Activated CD4-positive, CD25-positive, alpha-beta regulatory T cell treated with anti-CD3 and anti-CD28 coated beads, Interleukin-2, amount 50 U/mL, for 16 hours (primary cell): ENCODE data around the gene PTPRK.

ENCODE experiments used
- DNase-seq: peaks from one replicate; pipeline ENCODE4 v3.0.0-alpha.2; 2020; ENCODE audit warnings: low read depth, low spot score

Gene PTPRK

DNA sequence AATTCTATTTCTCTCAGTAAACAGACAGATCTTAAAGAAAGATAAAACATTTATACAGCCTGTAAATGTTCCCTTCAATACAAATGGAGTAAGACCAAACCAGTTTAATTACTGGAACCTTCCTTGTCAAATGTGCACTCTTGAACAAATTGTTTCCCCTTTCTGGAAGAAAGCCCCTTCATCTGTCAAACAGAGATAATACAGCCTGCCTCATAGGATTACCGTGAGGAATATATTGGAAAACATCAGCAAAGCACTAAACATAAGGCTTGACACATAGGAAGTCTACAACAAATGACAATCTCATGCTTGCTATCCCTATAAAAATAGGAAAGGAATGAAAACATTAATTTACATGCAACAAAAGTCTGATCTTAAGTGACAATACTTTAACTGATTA, 173.8 kb downstream of the PTPRK start:
- DNase-seq = no peak

DNA sequence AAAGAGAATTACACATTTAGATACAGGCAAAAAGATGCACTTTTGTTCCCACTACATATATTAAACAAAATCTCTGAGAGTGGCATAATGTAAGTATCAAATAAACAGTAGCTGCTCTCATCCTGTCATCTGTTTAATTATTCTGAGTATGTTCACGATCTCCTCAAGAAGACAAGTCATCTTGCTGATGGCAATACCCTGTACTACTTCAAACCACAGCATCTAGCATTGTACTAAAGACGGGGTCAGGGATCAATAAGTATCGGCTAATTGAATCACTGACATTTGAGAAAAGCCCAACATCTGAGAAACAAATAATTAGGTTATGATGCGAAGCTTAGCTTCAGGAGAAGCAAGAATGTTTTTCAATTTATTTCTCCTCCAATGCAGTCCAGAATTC, 175.1 kb downstream of the PTPRK start:
- DNase-seq = no peak

DNA sequence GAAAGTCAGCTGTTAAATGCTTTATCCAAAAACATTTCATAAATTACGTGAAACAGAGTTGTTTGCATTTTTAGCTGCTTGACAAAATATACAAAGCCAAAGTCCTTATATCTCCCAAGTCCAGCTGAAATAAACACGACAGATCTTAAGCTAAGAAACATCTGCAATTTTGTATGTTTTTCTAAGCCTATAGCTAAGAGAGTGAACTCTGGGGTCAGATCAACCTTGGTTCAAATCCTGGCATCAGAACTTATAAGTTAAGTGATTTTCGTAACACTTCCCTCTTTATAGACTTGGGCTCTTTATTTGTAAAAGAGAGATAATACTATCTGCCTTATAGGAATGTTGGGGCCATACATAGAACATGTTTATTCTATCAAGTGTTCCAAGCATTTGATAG, 176.7 kb downstream of the PTPRK start:
- no peak for DNase-seq

DNA sequence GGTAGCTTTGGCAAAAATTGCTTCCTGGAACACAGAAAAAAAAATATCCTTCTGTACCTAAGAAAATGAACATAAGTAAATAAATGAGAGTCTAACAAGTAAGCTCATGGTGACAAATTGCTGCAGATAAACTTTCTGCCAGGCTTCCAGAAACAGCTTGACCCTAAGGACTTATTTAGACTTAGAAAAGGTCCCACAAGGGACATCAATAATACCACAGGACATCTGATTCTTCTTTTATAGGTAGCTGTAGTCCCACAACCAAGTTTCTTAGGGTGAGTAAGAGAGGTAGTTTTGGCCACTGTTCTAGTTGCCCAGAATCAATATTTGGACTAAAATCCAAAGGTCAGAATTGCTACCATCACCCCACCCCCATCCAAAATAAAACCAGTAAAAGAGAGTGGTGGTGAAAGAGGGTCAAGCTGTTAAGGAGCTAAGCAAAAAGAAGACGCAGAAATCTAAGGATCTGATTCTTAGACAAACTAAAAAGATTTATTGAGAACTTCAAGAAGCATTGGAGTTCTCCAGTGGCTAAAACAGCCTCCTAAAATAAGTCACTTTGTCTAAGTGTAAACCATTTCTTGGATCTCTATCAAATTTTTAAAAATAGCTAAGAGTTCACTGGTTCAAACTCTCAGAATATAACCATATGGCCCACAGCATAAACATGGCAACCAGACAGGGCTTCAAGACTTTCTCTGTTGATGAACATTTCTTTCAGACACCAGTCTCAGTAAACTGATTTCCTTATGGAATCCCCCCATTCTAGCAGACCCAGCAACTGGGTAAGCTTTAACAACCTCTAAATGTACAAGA, 180.6 kb downstream of the PTPRK start:
- no peak for DNase-seq

DNA sequence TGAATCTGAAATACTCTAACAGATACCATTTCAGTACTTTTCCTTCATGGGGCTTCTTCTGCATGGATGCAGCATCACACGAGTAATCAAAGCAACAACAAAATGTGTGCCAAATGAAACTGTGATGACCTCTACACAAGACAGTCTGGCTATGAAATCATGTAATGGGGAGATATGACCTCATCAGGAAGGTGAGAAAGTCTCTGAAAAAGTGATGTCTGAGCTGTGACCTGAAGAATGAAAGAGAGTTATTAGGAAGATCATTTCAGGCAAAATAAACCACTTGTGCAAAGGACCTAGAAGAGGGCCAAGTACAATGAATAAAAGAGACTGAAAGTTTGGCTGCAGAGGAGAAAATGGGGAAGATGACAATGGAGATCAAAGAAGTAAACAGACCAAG, 182.8 kb downstream of the PTPRK start:
- DNase-seq = no peak

DNA sequence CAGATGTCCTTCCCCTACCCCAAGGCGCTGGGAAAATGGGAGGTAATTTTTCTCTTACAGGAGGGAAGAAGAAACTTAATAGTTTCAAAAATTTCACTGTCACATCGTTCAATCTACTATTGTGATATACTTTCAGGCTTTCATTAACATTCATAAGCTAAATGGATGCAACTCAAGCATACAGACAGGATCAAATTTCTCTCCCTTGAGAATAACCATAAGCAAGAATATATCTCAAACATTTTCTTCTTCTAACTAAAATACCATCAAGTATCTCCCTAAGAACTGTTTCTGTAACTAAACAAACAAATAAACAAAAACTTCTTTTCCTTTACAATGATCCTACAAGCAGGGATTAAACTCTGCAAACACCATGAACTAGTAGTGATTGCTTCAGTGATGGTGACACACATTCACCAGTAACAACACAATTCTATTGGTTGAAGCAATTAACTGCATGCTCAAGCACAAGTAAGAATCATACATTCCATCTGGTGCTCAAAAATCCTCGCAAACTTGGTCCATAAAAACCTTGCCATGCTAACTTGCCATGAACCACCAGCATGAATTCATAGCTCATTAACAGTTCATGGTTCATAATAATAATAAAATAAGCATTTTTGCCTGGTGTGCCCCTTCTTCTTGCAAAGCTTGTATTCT, 183.8 kb downstream of the PTPRK start:
- no peak for DNase-seq

DNA sequence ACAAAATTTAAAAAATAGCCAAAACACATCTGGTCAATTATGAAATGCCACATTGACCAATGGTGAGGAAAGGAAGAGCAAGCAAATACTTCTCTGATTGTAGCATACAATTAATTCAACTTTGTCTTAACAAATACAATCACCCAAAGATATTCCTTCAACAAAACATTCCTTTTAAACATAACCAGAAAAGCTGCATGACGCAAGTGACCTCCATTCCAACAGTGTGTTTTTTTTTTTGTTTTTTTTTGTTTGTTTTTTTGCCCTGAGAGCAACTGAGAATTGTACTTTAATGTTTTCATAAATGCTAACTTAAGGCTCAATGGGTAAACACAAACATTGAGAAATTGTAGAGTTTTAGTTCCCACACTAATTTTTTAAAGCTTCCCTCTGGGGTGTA, 184.4 kb downstream of the PTPRK start:
- DNase-seq = no peak

DNA sequence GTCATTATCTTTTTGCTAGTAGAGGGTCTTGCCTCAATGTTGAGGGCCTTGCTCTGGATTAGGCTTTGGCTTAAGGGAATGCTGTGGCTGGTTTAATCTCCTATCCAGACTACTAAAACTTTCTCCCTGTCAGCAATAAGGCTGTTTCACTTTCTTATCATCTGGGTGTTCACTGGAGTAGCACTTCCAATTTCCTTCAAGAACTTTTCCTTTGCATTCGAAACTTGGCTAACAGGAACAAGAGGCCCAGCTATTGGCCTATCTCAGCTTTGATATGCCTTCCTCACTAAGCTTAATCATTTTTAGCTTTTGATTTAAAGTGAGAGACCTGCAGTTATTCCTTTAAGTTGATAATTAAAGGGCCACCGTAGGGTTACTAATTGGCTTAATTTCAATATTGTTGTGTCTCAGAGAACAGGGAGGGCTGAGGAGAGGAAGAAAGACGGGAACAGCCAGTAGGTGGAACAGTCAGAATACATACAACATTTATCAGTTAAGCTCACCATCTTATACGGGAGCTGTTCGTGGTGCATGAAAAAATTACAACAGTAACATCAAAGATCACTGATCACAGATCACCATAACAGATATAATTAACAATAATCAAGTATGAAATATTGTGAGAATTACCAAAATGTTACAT, 186.7 kb downstream of the PTPRK start:
- no peak for DNase-seq

DNA sequence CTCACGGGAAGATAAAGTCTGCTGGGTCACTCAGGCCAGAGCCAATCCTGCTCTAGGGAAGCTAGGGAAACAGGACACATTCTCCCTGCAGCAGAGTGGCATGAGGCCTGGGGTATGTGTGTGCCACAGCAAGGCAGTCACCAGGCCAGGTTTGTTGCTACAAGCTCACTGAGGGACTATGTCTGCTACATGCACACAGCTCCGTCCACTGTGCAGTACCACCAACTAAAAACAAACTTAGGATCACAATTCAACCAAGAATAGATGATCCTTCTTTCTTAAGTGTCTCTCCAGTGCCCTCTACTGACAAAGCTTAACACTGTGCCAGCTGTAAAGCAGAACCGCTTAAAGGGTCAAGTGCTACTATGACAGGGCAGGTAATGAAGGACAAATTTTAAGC, 192.5 kb downstream of the PTPRK start:
- DNase-seq = no peak

DNA sequence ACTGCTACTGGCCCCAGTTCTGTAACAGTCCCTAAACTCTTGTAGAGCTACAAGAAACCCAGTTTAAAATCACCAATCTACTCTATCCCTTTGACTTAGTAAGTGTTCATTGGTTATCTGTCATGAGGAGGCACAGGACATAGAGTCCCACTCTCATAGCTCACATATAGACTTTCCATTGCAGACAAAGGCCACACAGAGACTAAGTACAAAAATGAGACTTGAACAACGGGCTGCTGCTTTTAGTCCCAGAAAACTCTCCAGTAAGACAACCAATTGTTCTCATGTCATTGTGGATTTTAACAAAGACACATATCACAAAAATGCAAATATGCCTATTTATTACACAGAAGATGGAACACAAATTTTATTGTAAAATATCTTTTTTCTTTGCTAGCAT, 197.4 kb downstream of the PTPRK start:
- no peak for DNase-seq

DNA sequence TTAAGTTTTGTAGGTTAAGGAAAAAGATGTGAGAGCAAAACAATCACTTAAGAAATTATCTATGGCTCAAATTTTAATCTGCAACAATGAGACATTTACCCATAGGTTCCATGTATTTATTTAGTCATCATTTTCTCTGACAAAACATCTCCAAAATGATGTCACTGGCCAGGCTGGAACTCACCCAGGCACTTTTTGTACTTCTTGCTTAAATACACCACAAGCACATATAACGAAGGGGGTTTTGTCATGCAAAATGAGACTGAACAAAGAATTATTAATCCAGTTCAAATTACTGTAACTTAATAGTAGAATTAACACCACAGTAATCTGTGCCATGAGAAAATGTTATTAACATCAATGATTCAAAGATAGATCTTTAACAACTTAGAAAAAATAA, 200.5 kb downstream of the PTPRK start:
- DNase-seq = no peak

DNA sequence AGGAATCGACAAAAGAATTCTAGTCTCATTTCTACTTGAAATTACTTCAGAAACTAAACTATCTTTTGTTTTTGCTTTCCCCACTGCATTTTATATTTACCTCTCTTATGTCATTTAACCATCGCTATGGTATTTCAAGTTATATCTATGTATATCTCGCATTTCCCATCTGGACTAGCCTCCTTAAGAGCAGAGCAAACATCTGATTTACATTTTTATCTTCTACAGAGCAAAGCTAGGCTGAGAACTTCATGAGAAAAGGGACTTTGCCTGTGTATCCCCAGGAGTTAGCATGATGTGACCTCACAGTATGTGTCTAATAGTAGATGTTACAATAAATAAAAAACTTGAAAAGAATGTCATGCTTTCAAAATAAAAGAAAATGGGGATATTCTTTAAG, 201.2 kb downstream of the PTPRK start:
- DNase-seq = no peak

DNA sequence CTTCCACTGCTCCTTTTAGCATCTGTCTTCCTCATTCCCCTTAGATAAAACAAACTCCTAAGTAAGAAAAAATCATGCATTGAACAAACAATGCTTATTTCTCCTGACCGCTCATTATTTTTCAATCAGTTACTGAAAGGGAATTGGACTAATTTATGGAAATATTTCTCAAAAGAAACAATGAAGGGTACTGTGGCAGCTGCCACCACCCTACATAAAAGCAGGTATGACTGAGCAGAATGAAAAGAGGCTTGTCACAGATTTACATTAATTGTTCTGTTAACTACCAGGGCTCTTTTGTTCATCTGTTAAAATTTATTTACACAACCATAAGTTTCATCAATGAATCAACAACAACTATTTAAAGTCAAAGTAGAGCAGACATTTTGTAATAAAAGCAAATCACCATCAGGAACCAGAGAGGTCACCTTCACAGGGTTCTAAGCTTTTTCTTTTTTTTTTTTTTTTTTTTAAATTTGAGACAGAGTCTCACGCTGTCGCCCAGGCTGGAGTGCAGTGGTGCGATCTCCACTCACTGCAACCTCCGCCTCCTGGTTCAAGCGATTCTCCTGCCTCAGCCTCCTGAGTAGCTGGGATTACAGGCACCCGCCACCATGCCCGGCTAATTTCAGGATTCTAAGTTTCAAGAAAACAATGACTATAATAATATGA, 204.0 kb downstream of the PTPRK start:
- DNase-seq = no peak

DNA sequence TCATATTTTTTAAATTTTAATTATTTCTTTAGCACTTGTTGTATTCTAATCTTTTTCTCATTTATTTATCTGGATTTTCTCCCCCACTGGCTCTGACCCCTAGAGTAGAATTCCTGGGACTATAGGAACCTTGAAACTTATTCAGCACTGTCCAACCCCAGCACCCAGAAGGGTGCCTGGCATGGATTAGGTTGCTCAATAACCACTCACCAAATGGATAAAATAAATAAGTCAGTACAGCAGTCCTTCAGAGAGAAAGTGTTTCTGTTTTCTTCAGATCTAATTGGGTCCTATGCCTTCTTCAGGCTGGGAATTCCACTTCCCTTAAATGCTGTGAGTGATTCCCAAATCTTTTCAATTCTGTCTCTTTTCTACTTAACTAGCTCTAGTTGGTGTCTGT, 206.2 kb downstream of the PTPRK start:
- DNase-seq = no peak

DNA sequence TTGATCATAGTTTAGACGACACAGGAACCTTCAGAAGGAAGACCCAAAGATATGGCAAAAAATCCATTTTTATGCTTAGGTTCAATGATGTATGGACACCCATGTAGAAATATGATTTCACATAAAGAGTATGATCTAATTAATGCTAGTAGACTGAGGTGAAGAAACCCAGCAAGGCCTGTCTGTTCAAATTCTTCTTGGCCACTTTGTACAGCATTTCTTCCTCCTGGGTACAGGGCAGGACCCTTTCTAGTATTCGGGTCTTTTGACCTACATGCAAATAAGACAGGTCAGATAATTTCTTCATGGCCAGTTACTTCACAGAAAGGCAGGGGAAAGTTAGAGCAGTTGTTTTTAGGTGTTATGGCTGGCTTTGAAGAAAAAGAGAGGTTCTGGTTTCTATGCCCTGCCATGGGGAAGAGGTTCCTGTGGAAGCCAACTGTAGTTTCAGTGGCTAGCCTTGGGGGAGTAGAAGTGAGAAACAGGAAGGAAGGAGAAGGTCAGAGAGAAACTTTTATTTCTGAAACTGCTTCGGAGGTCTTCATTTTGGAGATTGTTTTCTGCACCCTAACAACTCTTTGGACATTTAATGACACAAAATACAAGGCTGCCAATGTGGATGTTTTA, 208.3 kb downstream of the PTPRK start:
- no peak for DNase-seq

DNA sequence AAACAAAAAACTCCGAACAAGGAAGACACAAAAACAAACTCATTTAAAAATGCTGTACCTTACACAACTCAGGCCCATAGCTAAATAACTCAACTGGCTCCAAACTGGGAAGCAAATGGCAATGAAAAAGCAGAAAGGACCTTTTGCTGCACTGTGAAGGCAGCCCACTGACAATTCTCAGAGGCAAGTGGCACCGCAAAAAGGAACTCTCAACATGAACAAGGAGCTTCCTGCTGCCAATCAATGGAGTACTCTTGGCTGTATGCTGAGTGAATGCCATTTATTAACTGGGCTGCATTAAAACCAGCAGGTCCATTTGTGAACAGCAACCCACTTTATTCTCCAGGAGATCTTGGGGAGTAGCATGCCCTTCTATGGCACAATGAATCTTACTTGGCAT, 209.9 kb downstream of the PTPRK start:
- no peak for DNase-seq

DNA sequence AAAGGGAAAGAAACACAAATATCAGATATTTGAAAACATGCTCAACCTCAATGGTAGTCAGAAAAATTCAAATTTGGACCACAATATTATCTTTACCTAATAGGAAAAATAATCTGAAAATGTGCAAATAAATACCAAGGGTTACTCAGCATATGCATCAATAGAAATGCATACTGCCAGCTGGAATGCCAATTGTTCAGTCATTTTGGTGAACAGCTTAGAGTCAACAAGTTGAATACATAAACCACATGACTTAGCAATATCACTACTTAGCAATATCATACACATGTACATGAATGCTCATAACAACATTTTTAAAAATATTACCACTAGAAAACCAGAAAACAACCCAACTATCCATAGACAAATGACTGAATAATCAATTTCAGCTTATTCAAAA, 212.7 kb downstream of the PTPRK start:
- DNase-seq = no peak

DNA sequence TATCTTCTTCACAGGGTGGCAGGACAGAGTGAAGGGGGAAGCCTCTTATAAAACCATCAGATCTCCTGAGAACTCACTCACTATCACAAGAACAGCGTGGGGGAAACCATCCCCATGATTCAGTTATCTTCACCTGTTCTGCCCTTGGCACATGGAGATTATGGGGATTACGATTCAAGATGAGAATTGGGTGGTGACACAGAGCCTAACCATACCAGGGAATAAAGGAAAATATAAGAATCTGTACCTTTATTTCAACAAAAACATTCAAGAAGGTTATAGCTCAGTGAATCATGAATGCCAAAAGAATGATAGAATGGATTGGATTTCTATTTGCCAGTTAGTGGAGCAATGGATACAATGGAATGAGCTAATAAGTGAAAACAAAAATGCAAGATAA, 214.4 kb downstream of the PTPRK start:
- no peak for DNase-seq

DNA sequence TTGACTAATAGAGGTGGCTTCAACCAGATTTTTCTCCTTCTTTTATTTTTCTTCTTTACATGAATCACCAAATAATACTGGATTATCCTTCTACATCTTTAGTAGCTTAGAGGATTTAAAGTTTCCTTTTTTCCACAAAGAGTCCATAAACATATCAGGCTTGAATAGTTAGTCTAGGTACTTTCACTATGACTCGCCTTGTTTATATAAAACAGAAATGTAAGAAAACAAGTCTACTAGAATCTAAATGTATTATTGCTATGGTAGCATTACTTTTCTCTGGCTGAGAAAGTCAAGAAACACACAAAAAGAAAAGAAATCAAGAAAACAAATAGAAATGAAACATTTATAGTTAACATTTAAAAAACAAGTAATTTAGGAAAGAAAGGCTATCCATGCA, 215.2 kb downstream of the PTPRK start:
- DNase-seq = no peak

DNA sequence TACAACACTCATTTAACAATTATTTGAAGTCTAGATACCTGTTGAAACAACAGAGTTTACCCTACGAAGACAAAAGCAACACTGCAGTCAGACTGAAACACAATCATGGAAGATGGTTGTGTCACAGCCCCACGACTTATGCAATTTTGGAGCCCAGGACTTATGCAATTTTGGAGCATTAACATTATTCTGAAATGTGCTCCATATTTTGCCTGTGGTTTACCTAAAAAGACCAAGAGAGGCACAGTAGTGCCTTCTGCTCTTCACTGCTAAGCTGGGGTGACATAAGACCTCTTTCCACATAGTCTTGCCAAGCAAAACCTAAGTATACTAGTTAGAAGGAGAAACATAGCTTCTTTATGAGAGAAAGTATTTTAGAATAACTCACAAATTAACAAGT, 216.5 kb downstream of the PTPRK start:
- no peak for DNase-seq

DNA sequence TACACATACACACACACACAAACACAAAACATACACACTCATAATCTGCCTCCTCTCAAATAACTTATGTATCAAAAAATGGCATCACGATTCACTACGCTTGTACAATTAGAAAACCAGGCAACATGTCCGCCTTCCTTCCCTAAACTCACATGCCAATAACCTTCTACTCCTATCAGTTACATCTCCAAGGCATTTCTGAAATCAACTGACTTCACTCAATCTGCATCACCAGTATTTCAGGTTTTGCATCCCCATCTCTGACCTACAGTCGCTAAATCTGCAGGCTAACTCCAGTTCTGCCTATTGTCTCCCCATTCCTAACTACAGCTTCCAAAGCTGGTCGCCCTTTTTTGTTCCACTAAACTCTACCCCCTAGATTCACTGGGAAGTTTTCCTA, 217.5 kb downstream of the PTPRK start:
- no peak for DNase-seq

DNA sequence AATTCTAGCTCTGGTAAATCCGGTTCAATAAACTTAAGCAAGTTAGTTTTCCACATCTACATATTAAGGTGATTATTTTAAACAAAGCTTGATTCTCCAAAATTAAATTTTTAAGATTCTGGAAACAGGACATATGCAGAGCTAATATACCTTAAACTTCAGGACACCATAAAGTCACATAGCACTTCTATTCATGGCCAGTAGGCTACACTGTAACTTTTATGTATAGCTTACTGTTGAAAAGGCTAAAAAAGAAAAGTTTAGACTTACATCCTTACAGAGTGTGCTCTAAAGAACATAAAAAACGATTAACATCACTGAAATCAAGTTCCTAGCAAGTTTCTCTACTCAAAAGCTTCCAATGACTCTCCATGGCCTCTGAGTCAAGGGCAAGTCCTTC, 224.7 kb downstream of the PTPRK start:
- DNase-seq = no peak
